ENCODE measurements around the gene CLEC4F.

CLEC4F gene

DNA sequence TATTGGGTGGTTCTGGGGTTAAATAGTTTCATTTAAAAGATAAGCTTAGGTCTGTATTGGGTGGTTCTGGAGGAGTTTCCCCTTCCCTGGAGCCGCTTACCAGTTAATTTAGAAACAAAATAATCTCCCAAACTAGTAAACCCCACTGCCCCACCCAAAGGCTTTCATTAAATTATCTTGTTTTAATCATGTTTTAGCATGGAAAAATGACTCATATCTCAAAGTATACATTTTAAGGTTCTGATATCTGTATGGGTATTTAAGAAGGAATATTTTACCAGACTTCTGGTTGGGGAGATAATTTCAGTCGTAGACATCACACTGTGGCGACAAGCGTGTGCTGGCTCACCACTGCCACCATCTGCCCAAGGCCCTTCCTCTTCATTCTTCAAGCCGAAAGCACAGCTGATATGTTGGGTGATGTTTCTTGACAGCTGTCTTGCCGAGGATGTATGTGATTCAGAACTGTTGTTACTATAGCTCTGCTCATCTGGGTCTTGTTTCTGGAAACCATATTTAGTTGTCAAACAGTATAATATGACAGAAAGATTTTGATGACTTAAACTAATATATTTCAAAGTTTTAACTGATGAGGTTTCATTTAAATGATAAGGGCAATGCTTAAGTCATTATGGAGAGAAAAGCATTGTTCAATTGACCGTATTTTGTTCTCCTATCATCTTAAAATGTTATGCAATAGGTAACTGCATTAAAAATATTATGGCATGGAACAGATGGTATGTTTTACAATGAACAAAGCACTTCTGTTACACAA is 35.1 kb downstream of the CLEC4F start:
- peak; percentile 30 for DNase-seq (ENCODE audit: low read depth)

DNA sequence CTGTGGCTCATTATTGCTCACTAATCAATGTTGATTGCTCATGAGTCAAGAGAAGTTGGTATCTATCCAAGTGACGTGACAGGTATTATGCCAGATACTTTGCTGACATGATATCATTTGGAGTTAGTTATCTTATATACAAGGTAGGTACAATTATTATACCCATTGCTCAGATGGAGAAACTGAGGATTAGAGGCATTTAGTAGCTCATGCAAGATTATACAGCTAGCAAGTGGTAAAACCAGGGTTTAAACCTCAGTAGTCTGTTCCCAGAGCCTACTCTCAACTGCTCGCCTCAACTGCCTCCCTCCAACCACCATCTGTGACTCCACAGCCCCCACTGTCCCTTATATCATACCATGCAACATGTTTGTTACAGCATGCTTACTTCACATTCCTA is 36.1 kb downstream of the CLEC4F start:
- no peak for DNase-seq (ENCODE audit: low read depth)

DNA sequence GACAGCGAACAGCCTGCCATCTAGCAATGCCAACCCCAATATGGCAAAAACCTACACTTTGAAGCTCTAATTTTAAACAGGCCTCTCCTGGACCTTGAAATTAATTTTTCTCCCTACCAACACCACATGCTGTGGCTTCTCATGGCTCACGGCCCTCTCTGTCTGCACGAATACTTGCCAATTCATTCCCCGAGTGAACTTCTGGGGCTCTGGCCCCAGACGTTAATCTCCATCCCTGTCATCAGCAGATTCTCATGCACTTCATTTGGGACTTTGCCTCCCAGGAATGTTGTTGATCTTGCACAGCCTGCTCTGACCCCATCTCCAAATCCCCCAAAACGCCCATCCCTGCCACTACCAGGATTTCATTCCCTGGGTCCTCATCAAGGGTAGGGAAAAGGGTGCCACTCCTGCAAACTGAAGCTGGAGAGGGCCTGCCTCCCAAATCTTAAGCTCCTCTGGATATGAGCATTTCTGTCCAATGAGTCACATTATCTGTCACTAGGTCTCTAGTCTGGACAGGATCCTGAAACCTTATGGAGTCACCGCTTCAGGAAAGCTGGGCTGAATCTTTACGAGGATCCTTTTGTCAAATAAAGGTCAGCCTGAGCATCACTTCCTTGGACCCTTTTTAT is 40.4 kb downstream of the CLEC4F start:
- DNase-seq (ENCODE audit: low read depth) = no peak

DNA sequence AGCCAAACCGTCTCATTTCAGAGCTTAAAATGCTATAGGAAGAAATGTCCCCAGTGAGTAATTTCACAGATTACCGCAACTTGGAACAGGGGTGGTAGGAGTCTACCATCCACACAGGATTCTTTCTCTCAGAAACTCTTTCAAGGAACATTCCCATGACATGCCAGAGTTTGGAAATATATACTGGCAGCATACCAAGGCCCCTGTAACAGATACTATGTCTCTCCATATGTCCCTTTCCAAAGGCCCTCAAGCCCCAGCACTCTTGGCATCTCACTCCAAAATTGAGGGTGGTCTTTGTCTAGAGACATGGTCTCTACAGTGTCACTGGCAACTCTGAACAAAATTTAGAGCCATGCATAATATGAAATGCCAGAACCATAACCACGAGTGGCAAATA is 40.9 kb downstream of the CLEC4F start:
- no peak for DNase-seq (ENCODE audit: low read depth)

DNA sequence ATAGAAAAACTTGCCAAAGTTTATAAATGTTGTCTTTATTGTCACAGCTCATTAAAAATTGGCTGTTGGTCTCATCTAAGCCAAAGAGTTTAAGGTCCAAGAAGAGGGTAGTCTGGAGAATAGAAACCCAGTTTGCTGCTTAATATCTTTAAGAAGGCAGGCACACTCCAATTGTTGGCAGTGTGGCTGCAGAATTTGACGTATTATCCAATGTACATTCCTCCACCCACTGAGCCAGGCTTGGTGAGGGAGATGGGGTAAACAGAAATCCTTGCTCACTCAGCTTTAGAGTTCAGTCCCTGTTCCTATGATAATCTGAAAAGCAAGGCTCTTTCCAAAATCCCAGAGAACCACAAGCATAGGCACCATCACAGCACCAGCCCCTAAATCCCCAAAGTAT is 41.7 kb downstream of the CLEC4F start:
- DNase-seq (ENCODE audit: low read depth) = no peak

DNA sequence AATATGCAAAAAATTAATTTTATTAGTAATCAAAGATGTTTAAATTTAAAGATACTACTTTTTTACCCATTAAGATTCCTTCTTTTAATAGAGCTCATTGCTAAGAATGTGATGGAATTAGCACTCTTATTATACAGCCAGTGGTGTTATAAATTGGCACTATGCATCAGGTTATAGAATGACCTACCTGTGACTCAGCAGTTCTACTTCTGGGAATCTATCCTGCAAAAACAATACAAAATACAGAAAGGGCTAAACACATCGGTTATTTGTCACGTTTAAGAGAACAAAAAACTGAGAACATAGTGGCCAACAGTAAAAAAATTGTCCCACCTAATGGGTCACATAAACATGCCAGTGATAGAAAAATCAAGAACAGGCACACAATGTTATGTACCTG is 42.9 kb downstream of the CLEC4F start:
- DNase-seq (ENCODE audit: low read depth) = no peak

DNA sequence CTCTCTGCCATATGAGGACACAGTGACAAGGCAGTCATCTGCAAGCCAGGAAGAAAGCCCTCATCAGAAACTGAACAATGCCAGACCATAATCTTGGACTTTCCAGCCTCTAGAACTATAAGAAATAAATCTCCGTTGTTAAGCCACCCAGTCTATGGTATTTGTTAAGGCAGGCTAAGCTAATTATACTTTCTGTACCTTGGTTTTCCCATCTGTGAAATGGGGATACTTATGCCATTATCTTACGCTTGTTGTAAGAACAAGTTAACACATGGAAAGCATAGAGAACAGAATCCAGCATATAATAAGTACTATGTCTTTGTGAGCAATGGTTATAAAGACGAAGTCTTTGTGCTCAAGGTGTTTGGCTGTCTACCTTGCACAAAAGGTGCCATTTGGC is 44.1 kb downstream of the CLEC4F start:
- DNase-seq (ENCODE audit: low read depth) = no peak

DNA sequence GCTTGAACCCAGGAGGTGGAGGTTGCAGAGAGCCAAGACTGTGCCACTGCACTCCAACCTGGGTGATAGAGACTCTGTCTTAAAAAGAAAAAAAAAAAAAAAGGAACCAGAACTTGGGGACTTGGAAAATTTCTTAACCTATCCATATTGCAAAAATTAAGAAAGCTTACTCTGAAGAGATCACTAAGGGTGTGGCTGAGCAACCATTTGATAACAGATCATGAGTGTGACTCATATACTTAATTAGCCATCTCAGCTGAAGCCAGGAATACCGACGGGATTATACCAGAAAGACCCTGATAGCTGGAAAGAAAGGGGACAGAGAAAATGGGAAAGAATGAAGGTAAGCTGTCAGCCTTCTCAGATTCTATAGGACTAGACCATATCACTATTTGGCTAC is 45.3 kb downstream of the CLEC4F start:
- no peak for DNase-seq (ENCODE audit: low read depth)

DNA sequence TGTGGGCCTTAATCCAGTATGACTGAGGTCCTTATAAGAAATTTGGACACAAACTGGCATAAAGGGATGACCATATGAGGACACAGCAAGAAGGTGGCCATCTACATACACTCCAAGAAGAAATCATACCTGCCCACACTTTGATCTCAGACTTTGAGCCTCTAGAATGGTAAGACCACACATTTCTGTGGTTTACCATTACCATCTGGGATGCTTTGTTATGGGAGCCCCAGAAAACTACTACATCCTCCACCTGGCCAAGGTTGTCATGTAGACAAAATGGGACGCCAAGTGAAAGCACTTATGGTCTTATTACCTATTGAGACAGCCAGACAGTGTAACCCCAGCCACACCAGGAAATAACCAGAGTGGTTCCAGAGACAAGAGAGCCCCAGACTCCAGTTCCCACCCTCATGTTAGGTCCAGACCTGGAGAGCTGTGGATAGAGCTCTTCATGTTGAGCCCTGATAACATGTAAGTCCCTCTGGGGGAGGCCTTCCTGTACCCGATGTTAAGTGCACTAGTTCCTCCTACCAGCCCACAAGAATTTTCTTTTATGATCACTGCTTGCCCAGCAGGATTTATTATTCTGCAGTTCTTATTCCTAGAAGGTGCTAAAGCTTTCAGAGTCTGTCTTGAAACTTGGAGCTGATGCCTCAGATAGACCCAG is 47.8 kb downstream of the CLEC4F start:
- no peak for DNase-seq (ENCODE audit: low read depth)

DNA sequence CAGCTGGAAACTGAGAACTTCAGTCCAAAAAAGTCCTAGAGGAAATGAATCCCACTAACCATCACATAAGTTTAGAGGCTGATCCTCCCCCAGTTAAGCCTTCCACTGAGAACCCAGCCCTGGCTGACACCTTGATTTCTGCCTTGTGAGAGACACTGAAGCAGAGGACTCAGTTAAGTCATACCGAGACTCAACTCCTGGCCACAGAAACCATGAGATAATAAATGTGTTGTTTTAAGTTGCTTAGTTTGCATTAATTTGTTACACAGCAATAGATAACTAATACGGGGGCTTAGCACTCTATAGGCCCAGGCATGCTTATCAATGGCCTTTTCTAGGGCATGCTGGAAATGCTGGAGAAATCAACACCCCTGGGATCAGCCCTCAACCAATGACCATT is 49.0 kb downstream of the CLEC4F start:
- no peak for DNase-seq (ENCODE audit: low read depth)

DNA sequence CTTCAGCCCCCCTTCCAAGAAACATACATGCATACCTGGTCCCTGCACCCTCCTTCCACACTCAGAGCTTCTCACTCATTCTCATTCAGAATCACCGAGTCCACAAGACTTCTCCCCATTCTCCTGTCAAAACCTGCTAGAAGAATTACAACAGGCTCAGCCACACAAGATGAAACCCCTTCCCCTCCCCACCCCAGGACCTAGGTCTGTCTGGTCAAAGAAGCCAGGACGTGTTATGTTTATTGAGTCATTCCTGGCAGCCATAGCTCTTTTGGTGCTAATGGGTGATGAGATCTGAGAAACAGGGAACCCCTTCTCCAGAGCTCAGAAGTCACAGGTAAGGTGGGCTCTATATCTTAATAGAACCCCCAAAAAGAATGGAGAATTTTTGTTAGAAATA is 50.9 kb downstream of the CLEC4F start:
- no peak for DNase-seq (ENCODE audit: low read depth)

DNA sequence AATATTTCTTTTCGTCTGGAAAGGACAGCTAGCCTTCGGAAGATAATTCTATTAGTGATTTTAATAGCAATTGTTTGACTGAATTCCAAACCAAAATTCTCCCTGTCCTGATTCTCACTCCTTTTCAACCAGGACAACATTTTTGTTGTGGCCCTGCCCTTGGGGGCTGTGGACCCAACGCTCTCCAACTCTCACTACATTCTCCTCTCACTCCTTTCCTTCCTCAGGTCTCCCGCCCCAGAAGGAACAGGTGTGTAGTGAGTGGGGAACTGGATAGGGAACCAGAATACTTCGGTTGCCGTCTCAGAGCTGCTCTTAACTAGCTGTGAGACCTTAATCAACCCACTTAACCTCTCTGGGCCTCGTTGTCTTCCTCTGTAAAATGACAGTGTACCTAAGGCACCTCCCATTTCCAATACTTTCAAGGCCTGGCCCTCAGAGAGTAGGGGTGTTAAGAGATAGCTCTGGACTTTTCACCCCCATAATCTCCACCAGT is 51.8 kb downstream of the CLEC4F start:
- DNase-seq (ENCODE audit: low read depth) = no peak

DNA sequence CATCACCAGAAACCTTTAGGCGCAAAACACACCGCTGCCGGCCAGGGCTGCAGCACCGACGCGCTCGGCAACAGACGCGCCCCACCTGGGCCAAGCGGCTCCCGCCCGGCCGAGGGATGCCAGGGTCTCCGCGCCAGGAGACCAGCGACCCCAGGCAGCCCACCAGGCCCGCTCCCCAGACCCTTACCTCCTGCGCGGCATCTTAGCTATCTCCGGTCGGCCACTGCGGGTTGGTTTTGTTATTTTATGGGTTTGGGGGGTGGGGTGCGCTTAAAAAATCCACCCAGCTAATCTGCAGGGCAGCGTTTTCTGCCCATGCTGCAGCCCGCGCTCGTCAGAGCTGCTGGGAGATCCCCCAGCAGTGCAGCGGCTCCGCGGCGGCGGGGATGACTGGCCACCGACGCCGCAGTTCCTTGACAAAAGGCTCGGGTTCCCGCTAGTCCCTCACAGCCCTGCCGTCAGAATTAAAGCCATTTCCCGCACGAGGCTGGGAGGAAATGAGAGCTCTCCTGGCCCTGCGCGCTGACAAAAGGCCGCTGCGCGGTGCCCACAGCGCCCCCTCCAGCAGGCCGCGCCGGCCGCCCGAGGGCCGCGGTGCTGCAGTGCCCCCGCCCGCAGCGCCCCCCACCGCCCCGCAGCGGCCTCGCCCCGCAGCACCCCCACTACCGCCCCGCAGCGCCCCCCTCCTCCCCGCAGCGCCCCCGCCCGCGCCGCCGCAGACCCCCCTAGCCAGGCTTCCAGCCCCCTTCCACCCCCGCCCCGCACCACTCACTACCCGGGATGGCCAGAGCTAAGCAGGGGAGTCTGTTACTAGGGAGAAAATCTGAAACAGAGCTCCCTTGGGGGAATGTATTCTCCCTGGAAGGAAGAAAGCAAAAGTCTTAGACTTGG is 52.5 kb downstream of the CLEC4F start, which contains the start of gene ADD2:
Gene ADD2 (minus strand): TSS at position 502 of the 891 bp plus-strand sequence. CDS start 61,792 bp downstream, outside the sequence.
- peak; percentile 60 for DNase-seq (ENCODE audit: low read depth)

DNA sequence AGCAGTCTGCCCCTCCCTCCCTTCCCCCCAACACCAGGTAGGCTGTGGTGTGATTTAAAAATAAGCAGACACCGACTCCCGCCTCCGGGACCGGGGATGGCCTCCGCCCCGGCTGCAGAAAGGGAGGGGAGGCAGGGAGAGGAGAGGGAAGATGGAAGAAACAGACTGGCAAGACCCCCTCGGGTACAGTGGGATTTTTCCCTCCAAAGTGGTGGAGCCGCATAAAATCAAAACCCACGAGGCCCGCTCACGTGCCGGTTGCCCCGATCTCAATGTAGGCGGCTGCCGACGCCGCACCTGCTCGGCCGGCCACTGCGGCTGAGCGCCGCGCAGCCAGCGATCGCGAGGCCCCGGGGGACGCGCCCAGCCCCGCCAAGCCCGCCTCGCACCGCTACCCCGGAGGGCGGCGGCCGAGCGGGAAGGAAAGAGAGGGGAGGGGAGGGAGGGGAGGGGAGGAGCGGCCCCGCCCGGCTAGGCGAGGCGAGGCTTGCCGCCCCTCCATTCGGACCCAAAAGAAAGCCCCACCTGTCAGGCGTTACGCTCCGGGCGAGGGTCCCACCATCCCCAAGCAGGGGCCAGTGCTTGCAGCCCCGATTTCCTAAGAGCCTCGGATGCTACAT is 53.2 kb downstream of the CLEC4F start:
- peak; percentile 11 for DNase-seq (ENCODE audit: low read depth)

DNA sequence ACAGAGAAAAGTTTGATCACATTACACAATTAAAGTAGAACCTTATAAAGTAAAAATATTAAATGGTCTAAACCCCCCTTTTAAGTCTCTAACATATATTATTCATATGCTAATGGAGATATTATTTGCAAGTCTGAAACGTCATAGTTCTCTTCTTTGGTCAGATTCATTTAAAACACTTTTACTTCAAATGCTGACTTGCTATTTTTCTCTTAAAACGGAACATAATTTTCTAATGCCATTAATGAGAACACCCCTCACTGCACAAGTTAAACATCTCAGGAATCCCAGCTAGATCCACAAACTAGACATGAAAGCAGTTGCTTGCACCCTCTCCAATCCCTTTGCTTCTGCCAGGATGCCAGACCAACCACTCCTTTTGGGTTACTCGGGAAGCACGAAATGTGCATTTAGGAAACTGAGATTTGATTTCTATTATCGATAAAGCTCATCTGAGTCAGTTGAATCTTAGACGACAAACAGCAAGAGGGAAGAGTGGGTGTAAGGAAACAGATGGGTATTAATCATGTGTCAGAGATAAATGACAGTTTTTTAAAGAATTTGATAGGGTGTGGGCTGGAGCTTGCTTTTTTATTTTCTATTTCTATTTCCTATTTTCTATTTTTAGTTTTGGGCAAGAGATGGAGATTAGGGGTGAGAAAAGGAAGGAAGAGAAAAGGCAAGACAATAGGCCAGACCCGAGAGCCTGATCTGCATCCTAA is 53.9 kb downstream of the CLEC4F start:
- DNase-seq (ENCODE audit: low read depth) = no peak

DNA sequence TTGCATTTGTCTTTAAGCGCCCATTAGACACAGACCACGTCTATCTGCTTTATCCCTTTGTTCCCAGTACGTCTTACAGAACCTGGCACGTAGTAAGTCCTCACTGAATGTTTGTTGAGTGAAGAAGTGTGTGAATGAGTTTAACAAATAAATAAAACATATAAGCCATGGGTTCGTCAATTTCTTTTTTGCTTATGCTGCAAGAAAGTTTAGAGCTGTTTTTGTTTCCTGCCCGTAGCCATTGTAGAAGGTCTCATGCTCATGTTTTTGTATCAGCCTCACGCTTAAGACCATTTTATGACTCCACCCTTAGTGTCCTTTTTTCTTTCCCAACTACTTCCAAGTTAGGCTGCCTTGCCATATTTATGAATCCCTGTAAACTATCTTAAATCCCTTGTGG is 54.9 kb downstream of the CLEC4F start:
- no peak for DNase-seq (ENCODE audit: low read depth)

DNA sequence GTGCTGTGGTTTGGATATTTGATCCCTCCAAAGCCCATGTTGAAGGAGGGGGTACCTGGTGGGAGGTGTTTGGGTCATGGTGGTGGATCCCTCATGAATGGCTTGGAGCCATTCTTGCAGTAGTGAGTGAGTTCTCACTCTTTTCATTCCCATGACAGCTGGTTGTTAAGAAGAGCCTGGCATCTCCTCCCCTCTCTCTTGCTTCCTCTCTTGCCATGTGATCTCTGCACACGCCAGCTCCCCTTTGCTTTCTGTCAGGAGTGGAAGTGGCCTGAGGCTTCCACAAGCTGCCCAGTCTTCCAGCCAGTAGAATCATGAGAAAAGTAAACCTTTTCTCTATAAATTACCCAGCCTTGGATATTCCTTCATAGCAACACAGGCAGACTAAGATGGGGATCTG is 61.0 kb downstream of the CLEC4F start:
- DNase-seq (ENCODE audit: low read depth) = no peak
